Neural cell (in vitro differentiated cells): Measurements from ENCODE around the gene TMUB1.

ENCODE experiments used
- EP300 ChIP-seq: fragments of 450-650 bp; conservative IDR thresholded peaks from 2 replicates; pipeline ENCODE4 v1.6.1; 2014; ENCODE audit warnings: antibody characterized with exemption, mild to moderate bottlenecking, moderate library complexity; ENCODE audit not compliant: poor library complexity, severe bottlenecking
- EZH2 ChIP-seq: fragments of 200-600, 300-800 bp; shearing (Covaris generic), sonication (generic); IDR thresholded peaks from 2 replicates; pipeline ENCODE4 v1.6.1; 2014; ENCODE audit warnings: antibody characterized with exemption, low read length, borderline replicate concordance, mild to moderate bottlenecking; ENCODE audit not compliant: insufficient read depth, poor library complexity, severe bottlenecking
- POLR2AphosphoS5 ChIP-seq: IDR thresholded peaks from 2 replicates; pipeline ENCODE4 v1.6.1; 2012
- RAD21 ChIP-seq: fragments of 450-650 bp; conservative IDR thresholded peaks from 2 replicates; pipeline ENCODE4 v1.6.1; 2014; ENCODE audit warnings: antibody characterized with exemption, mild to moderate bottlenecking, moderate library complexity
- SMC3 ChIP-seq: fragments of 450-650 bp; conservative IDR thresholded peaks from 2 replicates; pipeline ENCODE4 v1.6.1; 2014; ENCODE audit warnings: antibody characterized with exemption, mild to moderate bottlenecking, moderate library complexity; ENCODE audit not compliant: poor library complexity
- TAF1 ChIP-seq: IDR thresholded peaks from 2 replicates; pipeline ENCODE4 v1.6.1; 2012; ENCODE audit warnings: low read depth
- TF ChIP-seq, protein P1 (sequence below): fragments of 450-650 bp; IDR thresholded peaks from 2 replicates; pipeline ENCODE4 v1.5.1; 2014; ENCODE audit warnings: antibody characterized with exemption, mild to moderate bottlenecking, moderate library complexity; ENCODE audit not compliant: poor library complexity, severe bottlenecking
- TF ChIP-seq, protein P2 (sequence below): IDR thresholded peaks from 2 replicates; pipeline ENCODE4 v1.6.1; 2012; ENCODE audit warnings: borderline replicate concordance

DNA sequence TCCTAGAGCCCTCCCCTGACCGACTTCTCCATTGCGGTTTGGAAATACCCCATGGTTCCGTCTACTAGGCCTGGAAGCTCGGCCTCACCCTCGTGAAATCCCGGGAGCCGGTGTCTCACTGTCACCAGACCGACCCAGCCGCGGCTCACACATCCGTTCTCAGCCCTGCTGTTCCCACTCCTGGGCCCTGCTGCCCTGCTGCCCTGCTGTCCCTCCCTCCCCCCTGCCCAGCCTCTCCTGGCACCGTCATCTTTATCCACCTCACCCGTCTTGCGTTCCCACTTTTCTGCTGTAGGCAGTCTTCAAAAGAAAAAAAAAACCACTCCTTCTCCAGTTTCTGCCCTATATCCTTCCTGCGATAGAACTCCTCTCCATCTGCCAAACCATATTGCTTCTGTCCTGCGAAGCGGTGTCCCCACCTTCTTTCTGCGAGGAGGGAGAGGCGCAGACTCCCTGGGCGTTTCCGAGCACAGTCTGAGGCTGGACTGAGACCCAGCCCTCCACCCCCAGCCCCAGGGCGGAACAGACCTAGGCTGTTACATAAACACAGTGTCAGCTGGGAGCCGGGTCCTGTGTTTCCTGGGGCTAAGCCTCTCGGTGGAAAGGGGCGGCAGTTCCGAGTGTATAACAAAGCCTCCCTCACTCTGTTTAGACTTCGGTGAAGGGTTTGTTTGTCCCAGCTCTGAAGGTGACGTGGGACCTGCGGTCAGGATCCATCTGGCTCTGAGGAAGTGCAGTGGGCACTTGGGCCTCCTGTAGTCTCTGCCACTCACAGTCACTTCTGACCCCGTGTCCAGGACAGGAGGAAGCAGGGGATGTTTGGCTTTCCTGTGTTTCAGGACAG lies 5.8 kb upstream of the TMUB1 start:
- TF ChIP-seq SMC3 (no peak), EP300 (no peak), EZH2 (no peak), POLR2AphosphoS5 (no peak), TAF1 (no peak), RAD21 (no peak)
- TF ChIP-seq, protein P1, sequence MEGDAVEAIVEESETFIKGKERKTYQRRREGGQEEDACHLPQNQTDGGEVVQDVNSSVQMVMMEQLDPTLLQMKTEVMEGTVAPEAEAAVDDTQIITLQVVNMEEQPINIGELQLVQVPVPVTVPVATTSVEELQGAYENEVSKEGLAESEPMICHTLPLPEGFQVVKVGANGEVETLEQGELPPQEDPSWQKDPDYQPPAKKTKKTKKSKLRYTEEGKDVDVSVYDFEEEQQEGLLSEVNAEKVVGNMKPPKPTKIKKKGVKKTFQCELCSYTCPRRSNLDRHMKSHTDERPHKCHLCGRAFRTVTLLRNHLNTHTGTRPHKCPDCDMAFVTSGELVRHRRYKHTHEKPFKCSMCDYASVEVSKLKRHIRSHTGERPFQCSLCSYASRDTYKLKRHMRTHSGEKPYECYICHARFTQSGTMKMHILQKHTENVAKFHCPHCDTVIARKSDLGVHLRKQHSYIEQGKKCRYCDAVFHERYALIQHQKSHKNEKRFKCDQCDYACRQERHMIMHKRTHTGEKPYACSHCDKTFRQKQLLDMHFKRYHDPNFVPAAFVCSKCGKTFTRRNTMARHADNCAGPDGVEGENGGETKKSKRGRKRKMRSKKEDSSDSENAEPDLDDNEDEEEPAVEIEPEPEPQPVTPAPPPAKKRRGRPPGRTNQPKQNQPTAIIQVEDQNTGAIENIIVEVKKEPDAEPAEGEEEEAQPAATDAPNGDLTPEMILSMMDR = no peak
- TF ChIP-seq, protein P2, sequence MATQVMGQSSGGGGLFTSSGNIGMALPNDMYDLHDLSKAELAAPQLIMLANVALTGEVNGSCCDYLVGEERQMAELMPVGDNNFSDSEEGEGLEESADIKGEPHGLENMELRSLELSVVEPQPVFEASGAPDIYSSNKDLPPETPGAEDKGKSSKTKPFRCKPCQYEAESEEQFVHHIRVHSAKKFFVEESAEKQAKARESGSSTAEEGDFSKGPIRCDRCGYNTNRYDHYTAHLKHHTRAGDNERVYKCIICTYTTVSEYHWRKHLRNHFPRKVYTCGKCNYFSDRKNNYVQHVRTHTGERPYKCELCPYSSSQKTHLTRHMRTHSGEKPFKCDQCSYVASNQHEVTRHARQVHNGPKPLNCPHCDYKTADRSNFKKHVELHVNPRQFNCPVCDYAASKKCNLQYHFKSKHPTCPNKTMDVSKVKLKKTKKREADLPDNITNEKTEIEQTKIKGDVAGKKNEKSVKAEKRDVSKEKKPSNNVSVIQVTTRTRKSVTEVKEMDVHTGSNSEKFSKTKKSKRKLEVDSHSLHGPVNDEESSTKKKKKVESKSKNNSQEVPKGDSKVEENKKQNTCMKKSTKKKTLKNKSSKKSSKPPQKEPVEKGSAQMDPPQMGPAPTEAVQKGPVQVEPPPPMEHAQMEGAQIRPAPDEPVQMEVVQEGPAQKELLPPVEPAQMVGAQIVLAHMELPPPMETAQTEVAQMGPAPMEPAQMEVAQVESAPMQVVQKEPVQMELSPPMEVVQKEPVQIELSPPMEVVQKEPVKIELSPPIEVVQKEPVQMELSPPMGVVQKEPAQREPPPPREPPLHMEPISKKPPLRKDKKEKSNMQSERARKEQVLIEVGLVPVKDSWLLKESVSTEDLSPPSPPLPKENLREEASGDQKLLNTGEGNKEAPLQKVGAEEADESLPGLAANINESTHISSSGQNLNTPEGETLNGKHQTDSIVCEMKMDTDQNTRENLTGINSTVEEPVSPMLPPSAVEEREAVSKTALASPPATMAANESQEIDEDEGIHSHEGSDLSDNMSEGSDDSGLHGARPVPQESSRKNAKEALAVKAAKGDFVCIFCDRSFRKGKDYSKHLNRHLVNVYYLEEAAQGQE = no peak
